Skeletal muscle tissue (tissue), 4 donors: ENCODE results near the gene PEX14. TPM values are rescaled to one million over a fixed set of nuclear protein-coding genes. Genes with fewer than 3 reads are reported as not detected.

ENCODE experiments used
- H3K27ac ChIP-seq: one replicate; pipeline ENCODE4 v1.7.0; 2013; ENCODE audit warnings: mild to moderate bottlenecking, low read depth, low read length, inconsistent platforms
- H3K27me3 ChIP-seq, 3 donors: one replicate each; pipeline ENCODE4 v1.7.0; 2013; ENCODE audit warnings: low read length in 3 of 3; ENCODE audit not compliant: control insufficient read depth in 3 of 3, insufficient read depth in 3 of 3
- H3K36me3 ChIP-seq, 3 donors: one replicate each; pipeline ENCODE4 v1.7.0; 2013; ENCODE audit warnings: low read length in 3 of 3; ENCODE audit not compliant: control insufficient read depth in 3 of 3, insufficient read depth in 3 of 3
- H3K4me1 ChIP-seq, 3 donors: one replicate each; pipeline ENCODE4 v1.7.0; 2013; ENCODE audit warnings: low read length in 3 of 3, mild to moderate bottlenecking in 3 of 3; ENCODE audit not compliant: control insufficient read depth in 3 of 3, insufficient read depth in 3 of 3
- H3K4me3 ChIP-seq, 3 donors: one replicate each; pipeline ENCODE4 v1.7.0; 2013; ENCODE audit warnings: low read length in 3 of 3
- H3K9ac ChIP-seq, 3 donors: one replicate each; pipeline ENCODE4 v1.7.0; 2013; ENCODE audit warnings: low read length in 3 of 3, mild to moderate bottlenecking in 3 of 3, moderate library complexity in 2 of 3, low read depth in 1 of 3
- H3K9me3 ChIP-seq, 3 donors: one replicate each; pipeline ENCODE4 v1.7.0; 2013; ENCODE audit warnings: low read length in 3 of 3; ENCODE audit not compliant: control insufficient read depth in 3 of 3
- total RNA-seq: library from RNA; depleted of rRNA; stranded (reverse); fragments of >200 nt; gene quantifications from one replicate; pipeline ENCODE4 v1.2.3, GENCODE V29; 2014
- donor health status: Osteomylitis.

The PEX14 gene
- total RNA-seq, 1 donor from 2014 or later, result 7.3 TPM

- H3K27ac ChIP-seq, result no peak overlapping the region
- H3K27me3 ChIP-seq, result peaks cover 0 to 8% (median 0%) of the 10 kb centered on the region in 3 donors
These were observed 166.2 kb downstream of the PEX14 start for GRCh38 chr1:10640843-10641553.

GRCh38 chr1:10641976-10642375, 167.2 kb downstream of the PEX14 start:
- Histone ChIP-seq H3K4me3 (no peak overlapping the region), H3K36me3 (peaks cover 43 to 49% (median 45%) of the 10 kb centered on the region in 3 donors), H3K9me3 (no peaks in the 10 kb centered on the region), H3K27ac (no peak overlapping the region), H3K27me3 (peaks cover 0 to 8% (median 0%) of the 10 kb centered on the region in 3 donors), H3K9ac (no peak overlapping the region), H3K4me1 (peaks cover 7 to 21% (median 13%) of the 10 kb centered on the region in 3 donors)

More at GRCh38 chr1:10640843-10641553, 166.2 kb downstream of the PEX14 start:
- H3K4me3 ChIP-seq, result no peak overlapping the region
- peaks cover 38 to 43% (median 41%) of the 10 kb centered on the region in 3 donors for H3K36me3 ChIP-seq
- H3K9ac ChIP-seq, result peak overlapping the region in 2 of 3 donors; percentile 32 to 54
- peaks cover 9 to 24% (median 17%) of the 10 kb centered on the region in 3 donors for H3K4me1 ChIP-seq
- no peaks in the 10 kb centered on the region for H3K9me3 ChIP-seq

- Histone ChIP-seq H3K4me1 (peaks cover 7 to 16% (median 13%) of the 10 kb centered on the region in 3 donors), H3K4me3 (no peak overlapping the region), H3K27ac (no peak overlapping the region), H3K9ac (no peak overlapping the region), H3K36me3 (peaks cover 44 to 53% (median 49%) of the 10 kb centered on the region in 3 donors), H3K9me3 (no peaks in the 10 kb centered on the region), H3K27me3 (peaks cover 0 to 8% (median 0%) of the 10 kb centered on the region in 3 donors)
These were observed 167.8 kb downstream of the PEX14 start for GRCh38 chr1:10642403-10643080.

- H3K4me1 ChIP-seq, result peaks cover 7 to 16% (median 13%) of the 10 kb centered on the region in 3 donors
- no peak overlapping the region for H3K4me3 ChIP-seq
- H3K9ac ChIP-seq, result no peak overlapping the region
- no peak overlapping the region for H3K27ac ChIP-seq
- peaks cover 0 to 8% (median 0%) of the 10 kb centered on the region in 3 donors for H3K27me3 ChIP-seq
- peaks cover 52 to 61% (median 59%) of the 10 kb centered on the region in 3 donors for H3K36me3 ChIP-seq
- no peaks in the 10 kb centered on the region for H3K9me3 ChIP-seq
These were observed 169.0 kb downstream of the PEX14 start for GRCh38 chr1:10643607-10644306.

- H3K27ac ChIP-seq, result no peak overlapping the region
- peaks cover 50 to 64% (median 58%) of the 10 kb centered on the region in 3 donors for H3K36me3 ChIP-seq
- peaks cover 7 to 16% (median 13%) of the 10 kb centered on the region in 3 donors for H3K4me1 ChIP-seq
- H3K27me3 ChIP-seq, result peaks cover 0 to 6% (median 0%) of the 10 kb centered on the region in 3 donors
- no peak overlapping the region for H3K4me3 ChIP-seq
- no peaks in the 10 kb centered on the region for H3K9me3 ChIP-seq
- H3K9ac ChIP-seq, result no peak overlapping the region
These were observed 169.8 kb downstream of the PEX14 start for GRCh38 chr1:10644307-10645128.

- Histone ChIP-seq H3K9ac (no peak overlapping the region), H3K4me3 (no peak overlapping the region), H3K27ac (no peak overlapping the region), H3K27me3 (no peaks in the 10 kb centered on the region), H3K9me3 (no peaks in the 10 kb centered on the region), H3K36me3 (peaks cover 47 to 61% (median 53%) of the 10 kb centered on the region in 3 donors), H3K4me1 (peaks cover 0 to 2% (median 0%) of the 10 kb centered on the region in 3 donors)
These were observed 171.7 kb downstream of the PEX14 start for GRCh38 chr1:10646347-10646861.

GRCh38 chr1:10647414-10648170, 172.8 kb downstream of the PEX14 start:
- no peaks in the 10 kb centered on the region for H3K9me3 ChIP-seq
- no peak overlapping the region for H3K27ac ChIP-seq
- H3K4me3 ChIP-seq, result no peak overlapping the region
- peaks cover 48 to 60% (median 48%) of the 10 kb centered on the region in 3 donors for H3K36me3 ChIP-seq
- peaks cover 0 to 2% (median 0%) of the 10 kb centered on the region in 3 donors for H3K4me1 ChIP-seq
- H3K27me3 ChIP-seq, result no peaks in the 10 kb centered on the region
- H3K9ac ChIP-seq, result no peak overlapping the region

- no peaks in the 10 kb centered on the region for H3K9me3 ChIP-seq
- H3K9ac ChIP-seq, result no peak overlapping the region
- H3K4me3 ChIP-seq, result no peak overlapping the region
- H3K27me3 ChIP-seq, result no peaks in the 10 kb centered on the region
- H3K36me3 ChIP-seq, result peaks cover 43 to 60% (median 51%) of the 10 kb centered on the region in 3 donors
- H3K27ac ChIP-seq, result no peak overlapping the region
- H3K4me1 ChIP-seq, result peaks cover 0 to 2% (median 0%) of the 10 kb centered on the region in 3 donors
These were observed 174.2 kb downstream of the PEX14 start for GRCh38 chr1:10648689-10649516.
